D341Med (cell line): ENCODE measurements around the gene CCND2.

Source experiments
- DNase-seq: peaks from one replicate; pipeline ENCODE4 v3.0.0; 2012; ENCODE audit warnings: low spot score

Gene CCND2

GRCh38 chr12:4293299-4293965 lies 19.9 kb downstream of the CCND2 start:
- DNase-seq = no peak

DNA sequence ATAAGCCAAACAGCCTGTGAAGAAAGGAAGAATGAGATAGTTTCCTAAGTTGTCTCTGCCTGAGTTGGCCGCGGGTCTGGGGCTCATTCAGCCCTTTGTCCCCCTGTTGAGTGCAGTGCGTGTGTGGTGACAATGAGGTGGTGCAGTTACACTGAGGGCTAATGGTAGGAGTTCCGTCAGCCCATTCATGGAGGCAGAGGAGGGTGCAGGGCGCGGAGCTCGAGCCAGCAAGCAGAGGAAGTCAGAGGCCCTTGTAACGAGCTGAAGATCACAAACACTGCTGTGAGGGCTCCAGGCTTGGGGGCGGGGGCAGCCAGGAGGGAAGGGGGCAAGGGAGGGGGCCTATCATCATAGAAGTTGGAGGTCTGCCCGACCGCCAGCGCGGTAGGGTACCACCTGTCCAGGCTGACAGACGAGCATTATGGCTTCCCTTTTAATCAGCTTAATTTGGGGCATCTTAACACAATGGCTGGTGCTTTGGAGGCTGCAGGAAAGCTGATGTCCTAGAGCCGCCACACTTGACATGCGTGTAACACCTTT lies 20.5 kb downstream of the CCND2 start:
- DNase-seq = peak; percentile 91

GRCh38 chr12:4296751-4297150 lies 23.2 kb downstream of the CCND2 start:
- DNase-seq = no peak

- no peak for DNase-seq
These were observed 24.1 kb downstream of the CCND2 start for GRCh38 chr12:4297617-4298016.

GRCh38 chr12:4300883-4301282 lies 27.3 kb downstream of the CCND2 start:
- no peak for DNase-seq

DNA sequence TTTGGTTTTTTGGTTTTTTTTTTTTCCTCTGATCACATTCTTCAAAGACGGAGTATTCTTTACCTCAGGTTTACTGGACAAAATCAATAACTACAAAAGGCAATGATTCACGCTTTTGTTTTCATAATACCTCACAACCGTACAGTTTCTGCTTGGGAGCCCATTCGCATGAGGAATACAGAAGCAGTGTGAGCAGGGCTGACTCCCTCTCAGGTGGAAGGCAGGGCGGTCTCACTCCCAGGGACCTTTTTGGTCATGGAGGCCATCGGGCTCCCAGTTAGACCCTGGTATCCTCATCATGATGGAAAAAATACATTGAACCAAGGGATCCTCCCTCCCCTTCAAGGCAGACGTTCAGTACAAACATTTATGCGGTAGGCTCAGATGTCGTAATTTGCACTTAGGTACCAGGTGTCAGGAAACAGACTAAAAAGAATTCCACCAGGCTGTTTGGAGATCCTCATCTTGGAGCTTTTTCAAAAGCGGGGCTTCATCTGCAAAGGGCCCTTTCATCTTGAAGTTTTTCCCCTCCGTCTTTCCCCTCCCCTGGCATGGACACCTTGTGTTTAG lies 28.5 kb downstream of the CCND2 start:
- no peak for DNase-seq

DNA sequence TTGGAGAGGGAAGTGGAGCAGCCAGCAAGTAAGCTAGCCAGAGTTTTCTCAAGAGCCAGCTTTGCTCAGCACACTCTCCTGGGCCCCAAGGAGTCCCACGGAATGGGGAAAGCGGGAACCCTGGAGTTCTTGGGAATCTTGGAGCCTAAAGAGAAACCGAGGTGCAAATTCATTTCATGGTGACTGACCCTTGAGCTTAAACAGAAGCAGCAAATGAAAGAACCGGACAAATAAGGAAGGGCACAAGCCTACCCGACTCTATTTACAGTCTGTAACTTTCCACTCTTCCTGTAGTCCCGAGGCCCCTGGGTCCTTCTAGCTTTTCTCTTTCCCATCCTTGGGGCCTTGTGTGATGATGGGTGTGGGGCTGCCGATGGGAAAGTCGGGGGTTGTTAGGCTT lies 29.3 kb downstream of the CCND2 start:
- no peak for DNase-seq

DNA sequence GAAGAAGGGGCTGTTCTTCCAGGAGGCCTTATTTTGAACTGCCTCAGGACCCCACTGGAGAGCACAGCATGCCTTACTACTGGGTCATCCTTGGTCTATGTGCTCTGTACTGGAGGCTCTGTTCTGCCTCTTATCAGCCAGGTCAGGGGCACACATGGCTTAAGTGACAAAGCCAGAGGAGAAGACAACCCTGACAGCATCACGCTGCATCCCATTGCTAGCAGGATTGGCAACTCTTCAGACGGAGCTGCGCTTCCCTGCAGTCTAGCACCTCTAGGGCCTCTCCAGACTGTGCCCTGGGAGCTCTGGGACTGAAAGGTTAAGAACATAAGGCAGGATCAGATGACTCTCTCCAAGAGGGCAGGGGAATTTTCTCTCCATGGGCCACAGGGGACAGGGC lies 30.2 kb downstream of the CCND2 start:
- DNase-seq = peak; percentile 68

DNA sequence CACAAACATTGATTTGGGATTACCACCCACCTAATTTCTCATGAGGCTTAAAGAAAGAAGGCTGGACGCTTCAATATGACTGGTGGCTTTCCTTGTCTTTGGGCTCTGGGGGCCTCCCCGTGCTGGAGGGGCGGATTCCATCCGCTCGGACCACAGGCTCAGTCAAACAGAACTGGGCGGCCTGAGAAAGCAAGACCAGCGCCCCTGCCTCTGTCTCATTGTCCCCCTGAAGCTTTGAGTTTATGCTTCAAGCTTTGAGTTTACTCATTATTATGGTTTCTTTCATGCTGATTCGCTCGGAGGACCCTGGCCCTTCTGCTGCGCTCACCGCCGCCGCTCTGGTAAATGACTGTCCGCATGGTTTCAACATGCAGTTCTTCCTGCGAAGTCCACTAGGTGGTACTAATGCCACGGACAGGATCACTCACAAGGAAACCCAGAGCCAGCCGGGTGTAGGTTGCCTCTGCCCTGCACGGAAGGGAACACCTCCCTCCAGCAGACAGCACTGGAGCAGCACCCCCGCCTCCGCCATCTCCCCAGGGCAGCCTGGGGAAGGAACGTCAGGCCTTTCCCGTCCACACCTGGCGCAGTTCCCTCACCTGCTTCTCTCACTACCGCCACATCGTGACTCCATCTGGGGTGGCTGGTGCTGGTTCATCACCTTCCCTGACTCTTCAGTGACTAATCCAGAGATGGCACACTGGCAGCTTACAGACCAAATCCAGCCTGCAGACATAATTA lies 34.2 kb downstream of the CCND2 start:
- DNase-seq = peak; percentile 85

GRCh38 chr12:4308334-4308950 lies 34.9 kb downstream of the CCND2 start:
- no peak for DNase-seq

GRCh38 chr12:4311776-4312175 lies 38.2 kb downstream of the CCND2 start:
- no peak for DNase-seq

- DNase-seq = no peak
These were observed 38.7 kb downstream of the CCND2 start for GRCh38 chr12:4312251-4312650.

GRCh38 chr12:4320497-4320852 lies 46.9 kb downstream of the CCND2 start:
- DNase-seq = no peak

DNA sequence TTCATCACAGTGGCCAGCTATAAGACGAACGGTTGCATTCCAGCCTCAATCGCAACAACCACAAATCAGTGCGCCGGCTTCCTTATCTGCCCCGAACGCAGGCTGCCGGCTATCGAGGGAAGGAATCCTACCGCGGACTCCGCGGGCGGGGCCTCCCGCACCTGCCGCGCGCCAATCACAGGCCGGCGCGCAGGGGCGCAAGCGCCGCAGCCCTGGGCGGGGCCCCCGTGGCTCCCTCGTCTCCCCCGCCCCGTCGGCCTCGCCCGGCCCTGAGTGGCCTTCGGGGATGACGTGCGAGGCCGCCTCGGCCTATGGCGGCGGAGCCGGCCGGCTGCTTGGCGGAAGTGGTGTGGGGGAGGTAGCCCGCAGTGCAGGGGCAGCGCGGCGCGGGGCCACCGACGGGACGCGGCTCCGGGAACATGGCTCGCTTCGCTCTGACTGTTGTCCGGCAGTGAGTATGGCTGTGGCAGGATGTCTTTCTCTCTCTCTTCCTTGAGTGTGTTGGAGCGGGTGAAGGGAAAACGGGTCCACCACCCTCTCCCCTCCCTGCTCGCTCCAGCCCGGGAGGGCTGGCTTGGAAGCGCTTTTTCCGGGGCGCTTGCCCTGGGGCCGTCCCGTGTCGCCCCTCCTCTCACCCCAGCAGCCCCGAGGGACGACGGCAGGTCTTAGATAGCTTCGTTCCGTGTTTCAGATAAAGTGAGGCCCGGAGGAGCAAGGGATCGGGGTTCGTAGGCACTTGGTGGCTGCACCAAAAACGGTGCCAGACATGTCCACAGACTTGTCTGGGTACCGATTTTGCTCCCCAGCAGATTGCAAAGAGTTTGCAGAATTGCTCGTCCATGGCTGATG lies 47.5 kb downstream of the CCND2 start, which contains the start of gene TIGAR:
Gene TIGAR, plus strand, starts transcription at position 361 of the 849 bp plus-strand sequence. Its CDS starts 59 bp downstream, at position 420.
- peak; percentile 98 for DNase-seq

DNA sequence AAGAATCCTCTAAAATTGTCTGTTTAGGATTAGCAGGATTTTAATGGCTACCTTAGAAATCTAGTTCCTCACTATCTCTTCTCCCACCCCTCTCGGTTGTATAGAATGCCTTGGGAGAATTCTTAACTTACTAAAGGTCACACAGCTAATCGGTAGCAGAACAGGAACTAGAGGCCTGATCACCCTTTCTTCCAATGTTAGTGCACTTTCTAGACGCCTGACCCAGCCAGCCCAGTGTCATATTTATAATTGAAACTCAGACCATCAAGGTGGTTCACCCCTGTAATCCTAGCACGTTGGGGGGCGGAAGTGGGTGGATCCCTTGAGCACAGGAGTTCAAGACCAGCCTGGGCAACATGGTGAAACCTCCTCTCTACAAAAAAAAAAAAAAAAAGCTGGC lies 49.2 kb downstream of the CCND2 start:
- DNase-seq = no peak
